K562 (cell line): ENCODE measurements around the gene CBL. TPM values are rescaled to one million over a fixed set of nuclear protein-coding genes. Genes with fewer than 3 reads are reported as not detected.
A peak's percentile ranks its signal among the peaks of the same experiment; 100 is the strongest.

Experiments used
- DIDO1 ChIP-seq: fragments of 450-650 bp; IDR thresholded peaks from 2 replicates; pipeline ENCODE4 v1.6.1; 2016; ENCODE audit warnings: low read depth, missing biosample characterization, missing genetic modification characterization
- GABPB1 ChIP-seq: sonication (generic); formaldehyde crosslinking; IDR thresholded peaks from 2 replicates; pipeline ENCODE4 v1.8.0; 2022; ENCODE audit warnings: mild to moderate bottlenecking, missing genetic modification reagents
- HOXB6 ChIP-seq: fragments of 250-450 bp; sonication (Bioruptor Pico); IDR thresholded peaks from 2 replicates; pipeline ENCODE4 v1.5.1; 2022; ENCODE audit warnings: mild to moderate bottlenecking, borderline replicate concordance
- MBD1 ChIP-seq: fragments of 250-450 bp; sonication (Bioruptor Pico); IDR thresholded peaks from 2 replicates; pipeline ENCODE4 v1.8.0; 2022; ENCODE audit warnings: inconsistent platforms
- MGA ChIP-seq: fragments of 450-650 bp; IDR thresholded peaks from 2 replicates; pipeline ENCODE4 v1.6.1; 2016; ENCODE audit warnings: mild to moderate bottlenecking, moderate library complexity
- POLR2A ChIP-seq: fragments of 450-650 bp; conservative IDR thresholded peaks from 2 replicates; pipeline ENCODE4 v1.6.1; 2016
- RAD51 ChIP-seq: fragments of 450-650 bp; IDR thresholded peaks from 2 replicates; pipeline ENCODE4 v1.7.1; 2016; ENCODE audit warnings: low read depth, mild to moderate bottlenecking, borderline replicate concordance
- TAF1 ChIP-seq: IDR thresholded peaks from 2 replicates; pipeline ENCODE4 v1.6.1; 2011; ENCODE audit warnings: mild to moderate bottlenecking, low read length, moderate library complexity; ENCODE audit not compliant: insufficient read depth, control insufficient read depth, severe bottlenecking; ENCODE audit errors: extremely low read depth
- UBTF ChIP-seq, 2 experiments: IDR thresholded peaks; 2 replicates each; pipeline ENCODE4 v1.6.1; 2012; ENCODE audit warnings: improper control_type of control experiment in 2 of 2, low read depth in 2 of 2, low read length in 2 of 2, borderline replicate concordance in 1 of 2
- polyA plus RNA-seq, 8 experiments: library from polyadenylated mRNA; depleted of rRNA in 4 of 8; stranded (reverse) in 5 of 8; unstranded in 3 of 8; fragments of >200 nt; fragmentation: Nextera tagmentation in 2 of 8; fragmentation: Illumina TruSeq in 1 of 8; extraction: Ambion mirVana in 2 of 8; extraction: Trizol in 1 of 8; gene quantifications; 2 replicates each; pipeline versions ENCODE4 v1.2.1 to v1.2.3, GENCODE V29; 2011 to 2014; ENCODE audit warnings: inconsistent platforms in 1 of 8, missing spikeins in 1 of 8
- total RNA-seq, 7 experiments: library from RNA; depleted of rRNA in 6 of 7; stranded (reverse); fragments of >200 nt in 6 of 7; fragmentation: Illumina TruSeq in 2 of 7; extraction: Trizol in 2 of 7; gene quantifications; 2 replicates each; pipeline versions ENCODE4 v1.2.1 to v1.2.3, GENCODE V29; 2011 to 2021; ENCODE audit warnings: low replicate concordance in 1 of 7

Gene CBL
- total and polyA plus RNA-seq, 9 of the 15 experiments (the other 6 are each of a cell fraction or from before 2014, with no cell fraction given) = 3.2 to 24.9 (median 9.9) TPM

GRCh38 chr11:119320776-119321524 is 114.8 kb downstream of the CBL start (continued):
- TF ChIP-seq TAF1 = peak; percentile 85
- TF ChIP-seq RAD51 = no peak
- TF ChIP-seq UBTF (IDR thresholded peaks at IDR 0.05; ENCODE audit: borderline replicate concordance in 1 of 2, low read depth in 2 of 2, low read length in 2 of 2) = peak; percentile 92 to 96; a peak in 3 of 4 replicates
- no peak for TF ChIP-seq HOXB6 (CRISPR knock-in tag)
- no peak for TF ChIP-seq DIDO1
- peak; percentile 49; the same call in 1 of the 2 replicates for TF ChIP-seq GABPB1 (CRISPR knock-in tag)
- peak; percentile 44 for TF ChIP-seq MGA
- TF ChIP-seq POLR2A = peak; percentile 84
- TF ChIP-seq MBD1 (CRISPR knock-in tag) = no peak
